Stimulated activated CD4-positive, alpha-beta T cell treated with anti-CD3 and anti-CD28 coated beads, Interleukin-15, amount 100 ng/mL, for 24 hours (primary cell): ENCODE results near the gene RIMKLB.
A peak's percentile ranks its signal among the peaks of the same experiment; 100 is the strongest.
"Not testable (repeated sequence)": the region's sequence is repeated elsewhere in the genome, so short reads cannot be mapped to it uniquely, and the experiment has no call there.

Experiments used
- DNase-seq: peaks from one replicate; pipeline ENCODE4 v3.0.0-alpha.2; 2020

Gene RIMKLB

GRCh38 chr12:8695116-8695515 is 2.7 kb upstream of the RIMKLB start:
- no peak for DNase-seq

GRCh38 chr12:8696442-8697090 is 1.2 kb upstream of the RIMKLB start:
- DNase-seq = no peak

GRCh38 chr12:8697120-8697475 is 693 bp upstream of the RIMKLB start:
- DNase-seq = no peak

- DNase-seq = peak; percentile 68
These were observed 501 bp downstream of the RIMKLB start for GRCh38 chr12:8698132-8698851.

- no peak for DNase-seq
These were observed 1.1 kb downstream of the RIMKLB start for GRCh38 chr12:8698879-8699278.

- DNase-seq = no peak
These were observed 1.9 kb downstream of the RIMKLB start for GRCh38 chr12:8699714-8700113.

- DNase-seq = no peak
These were observed 3.4 kb downstream of the RIMKLB start for GRCh38 chr12:8701046-8701660.

- no peak for DNase-seq
These were observed 4.4 kb downstream of the RIMKLB start for GRCh38 chr12:8702159-8702558.

- no peak for DNase-seq
These were observed 11.5 kb downstream of the RIMKLB start for GRCh38 chr12:8709124-8709830.

- DNase-seq = no peak
These were observed 14.8 kb downstream of the RIMKLB start for GRCh38 chr12:8712572-8712971.

GRCh38 chr12:8722286-8722800 is 24.6 kb downstream of the RIMKLB start:
- DNase-seq = no peak

- no peak for DNase-seq
These were observed 37.1 kb downstream of the RIMKLB start for GRCh38 chr12:8734873-8735381.

GRCh38 chr12:8742501-8742900 is 44.7 kb downstream of the RIMKLB start:
- DNase-seq = no peak

- DNase-seq = not testable (repeated sequence)
These were observed 45.3 kb downstream of the RIMKLB start for GRCh38 chr12:8743121-8743520.

- not testable (repeated sequence) for DNase-seq
These were observed 47.8 kb downstream of the RIMKLB start for GRCh38 chr12:8745631-8746030.

- no peak for DNase-seq
These were observed 48.3 kb downstream of the RIMKLB start for GRCh38 chr12:8746046-8746445.

- not testable (repeated sequence) for DNase-seq
These were observed 62.3 kb downstream of the RIMKLB start for GRCh38 chr12:8760076-8760475.

GRCh38 chr12:8762701-8763100 is 64.9 kb downstream of the RIMKLB start:
- not testable (repeated sequence) for DNase-seq

GRCh38 chr12:8766121-8766520 is 68.3 kb downstream of the RIMKLB start:
- not testable (repeated sequence) for DNase-seq

- DNase-seq = no peak
These were observed 72.7 kb downstream of the RIMKLB start for GRCh38 chr12:8770499-8770898.

- no peak for DNase-seq
These were observed 73.3 kb downstream of the RIMKLB start for GRCh38 chr12:8771072-8771471.

- no peak for DNase-seq
These were observed 75.7 kb downstream of the RIMKLB start for GRCh38 chr12:8773461-8773860.

GRCh38 chr12:8779281-8779680 is 81.5 kb downstream of the RIMKLB start:
- no peak for DNase-seq
